Subcutaneous adipose tissue (tissue), 4 donors: Measurements from ENCODE around the gene SLC12A5. TPM values are rescaled to one million over a fixed set of nuclear protein-coding genes. Genes with fewer than 3 reads are reported as not detected.

Experiments
- total RNA-seq, 4 donors: library from RNA; depleted of rRNA; stranded (reverse); fragments of >200 nt; gene quantifications; one replicate each; pipeline ENCODE4 v1.1.0, GENCODE V29; 2016
- TF ChIP-seq, protein P1 (sequence below): fragments of 450-650 bp; IDR thresholded peaks from one replicate; pipeline ENCODE4 v1.5.1; 2016; ENCODE audit warnings: low read depth, mild to moderate bottlenecking, control low read depth, antibody characterized with exemption, moderate library complexity

SLC12A5 gene
- total RNA-seq, 4 donors from 2014 or later = not detected

DNA sequence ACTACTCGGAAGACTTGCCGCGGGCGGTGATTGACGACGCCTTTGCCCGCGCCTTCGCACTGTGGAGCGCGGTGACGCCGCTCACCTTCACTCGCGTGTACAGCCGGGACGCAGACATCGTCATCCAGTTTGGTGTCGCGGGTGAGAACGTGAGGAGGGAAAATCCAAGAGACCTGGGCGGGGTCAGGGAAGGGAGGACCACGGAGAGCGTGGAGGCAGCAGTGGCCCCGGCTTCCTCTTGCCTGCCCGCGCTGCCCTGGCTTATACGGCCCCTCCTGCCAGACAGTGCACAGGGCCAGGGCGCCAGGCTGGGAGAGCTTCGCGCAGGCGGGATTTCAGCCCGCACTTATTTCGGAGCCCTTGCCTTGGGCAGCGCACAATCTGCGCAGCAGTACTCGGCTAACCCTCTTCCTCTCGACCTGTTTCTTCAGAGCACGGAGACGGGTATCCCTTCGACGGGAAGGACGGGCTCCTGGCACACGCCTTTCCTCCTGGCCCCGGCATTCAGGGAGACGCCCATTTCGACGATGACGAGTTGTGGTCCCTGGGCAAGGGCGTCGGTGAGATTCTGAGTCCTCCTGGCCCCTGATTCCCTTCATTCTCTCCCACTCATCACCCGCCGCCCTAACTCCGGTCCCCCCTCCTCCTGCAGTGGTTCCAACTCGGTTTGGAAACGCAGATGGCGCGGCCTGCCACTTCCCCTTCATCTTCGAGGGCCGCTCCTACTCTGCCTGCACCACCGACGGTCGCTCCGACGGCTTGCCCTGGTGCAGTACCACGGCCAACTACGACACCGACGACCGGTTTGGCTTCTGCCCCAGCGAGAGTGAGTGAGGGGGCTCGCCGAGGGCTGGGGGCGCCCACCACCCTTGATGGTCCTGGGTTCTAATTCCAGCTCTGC is 18.3 kb upstream of the SLC12A5 start:
- TF ChIP-seq, protein P1, sequence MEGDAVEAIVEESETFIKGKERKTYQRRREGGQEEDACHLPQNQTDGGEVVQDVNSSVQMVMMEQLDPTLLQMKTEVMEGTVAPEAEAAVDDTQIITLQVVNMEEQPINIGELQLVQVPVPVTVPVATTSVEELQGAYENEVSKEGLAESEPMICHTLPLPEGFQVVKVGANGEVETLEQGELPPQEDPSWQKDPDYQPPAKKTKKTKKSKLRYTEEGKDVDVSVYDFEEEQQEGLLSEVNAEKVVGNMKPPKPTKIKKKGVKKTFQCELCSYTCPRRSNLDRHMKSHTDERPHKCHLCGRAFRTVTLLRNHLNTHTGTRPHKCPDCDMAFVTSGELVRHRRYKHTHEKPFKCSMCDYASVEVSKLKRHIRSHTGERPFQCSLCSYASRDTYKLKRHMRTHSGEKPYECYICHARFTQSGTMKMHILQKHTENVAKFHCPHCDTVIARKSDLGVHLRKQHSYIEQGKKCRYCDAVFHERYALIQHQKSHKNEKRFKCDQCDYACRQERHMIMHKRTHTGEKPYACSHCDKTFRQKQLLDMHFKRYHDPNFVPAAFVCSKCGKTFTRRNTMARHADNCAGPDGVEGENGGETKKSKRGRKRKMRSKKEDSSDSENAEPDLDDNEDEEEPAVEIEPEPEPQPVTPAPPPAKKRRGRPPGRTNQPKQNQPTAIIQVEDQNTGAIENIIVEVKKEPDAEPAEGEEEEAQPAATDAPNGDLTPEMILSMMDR = no peak

DNA sequence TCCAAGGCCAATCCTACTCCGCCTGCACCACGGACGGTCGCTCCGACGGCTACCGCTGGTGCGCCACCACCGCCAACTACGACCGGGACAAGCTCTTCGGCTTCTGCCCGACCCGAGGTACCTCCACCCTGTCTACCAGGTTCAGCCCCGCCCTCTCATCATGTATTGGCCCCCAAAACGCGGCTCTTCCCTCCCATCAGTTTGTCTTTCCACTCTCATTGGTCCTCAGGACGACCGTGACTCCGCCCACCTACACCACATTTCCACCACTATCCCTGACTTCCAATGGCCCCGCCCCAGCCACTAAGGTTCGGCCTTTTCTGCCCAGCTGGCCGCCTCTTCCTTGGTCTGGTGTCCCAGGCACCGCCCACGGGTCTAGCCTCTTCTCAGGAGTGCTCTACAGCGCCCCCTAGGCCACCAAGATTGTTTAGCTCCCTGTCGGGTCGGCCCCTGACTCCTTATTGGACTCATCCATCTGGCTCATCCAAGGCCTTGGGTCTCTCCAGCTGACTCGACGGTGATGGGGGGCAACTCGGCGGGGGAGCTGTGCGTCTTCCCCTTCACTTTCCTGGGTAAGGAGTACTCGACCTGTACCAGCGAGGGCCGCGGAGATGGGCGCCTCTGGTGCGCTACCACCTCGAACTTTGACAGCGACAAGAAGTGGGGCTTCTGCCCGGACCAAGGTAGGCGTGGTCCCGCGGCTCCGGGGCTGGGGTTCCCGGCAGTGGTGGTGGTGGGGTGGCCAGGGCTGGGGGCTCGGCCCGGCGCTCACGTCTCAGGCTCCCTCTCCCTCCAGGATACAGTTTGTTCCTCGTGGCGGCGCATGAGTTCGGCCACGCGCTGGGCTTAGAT is 17.2 kb upstream of the SLC12A5 start:
- TF ChIP-seq, protein P1 = no peak

DNA sequence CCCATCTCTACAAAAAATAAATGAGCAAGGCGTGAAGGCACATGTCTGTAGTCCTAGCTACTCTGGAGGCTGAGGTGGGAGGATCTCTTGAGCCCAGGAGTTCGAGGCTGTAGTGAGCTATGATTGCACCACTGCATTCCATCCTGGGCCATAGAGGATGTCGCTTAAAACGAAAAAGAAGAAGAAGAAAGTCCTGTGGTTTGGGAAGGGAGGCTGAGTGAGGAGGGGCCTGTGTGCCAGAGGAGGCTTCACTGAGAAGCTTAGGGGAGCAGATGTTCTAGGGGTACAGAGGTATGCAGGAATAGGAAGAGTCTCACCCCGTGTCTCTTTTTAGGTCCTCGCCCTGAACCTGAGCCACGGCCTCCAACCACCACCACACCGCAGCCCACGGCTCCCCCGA is 16.1 kb upstream of the SLC12A5 start:
- TF ChIP-seq, protein P1 = no peak

DNA sequence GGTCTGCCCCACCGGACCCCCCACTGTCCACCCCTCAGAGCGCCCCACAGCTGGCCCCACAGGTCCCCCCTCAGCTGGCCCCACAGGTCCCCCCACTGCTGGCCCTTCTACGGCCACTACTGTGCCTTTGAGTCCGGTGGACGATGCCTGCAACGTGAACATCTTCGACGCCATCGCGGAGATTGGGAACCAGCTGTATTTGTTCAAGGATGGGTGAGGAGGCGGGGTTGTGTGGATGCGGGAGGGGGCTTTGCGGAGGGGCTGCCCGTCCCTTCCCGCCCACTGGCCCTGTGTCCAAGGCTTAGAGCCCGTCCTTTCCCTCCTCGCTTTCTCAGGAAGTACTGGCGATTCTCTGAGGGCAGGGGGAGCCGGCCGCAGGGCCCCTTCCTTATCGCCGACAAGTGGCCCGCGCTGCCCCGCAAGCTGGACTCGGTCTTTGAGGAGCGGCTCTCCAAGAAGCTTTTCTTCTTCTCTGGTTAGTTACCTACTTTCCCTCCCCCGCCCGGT is 15.6 kb upstream of the SLC12A5 start:
- TF ChIP-seq, protein P1 = no peak

DNA sequence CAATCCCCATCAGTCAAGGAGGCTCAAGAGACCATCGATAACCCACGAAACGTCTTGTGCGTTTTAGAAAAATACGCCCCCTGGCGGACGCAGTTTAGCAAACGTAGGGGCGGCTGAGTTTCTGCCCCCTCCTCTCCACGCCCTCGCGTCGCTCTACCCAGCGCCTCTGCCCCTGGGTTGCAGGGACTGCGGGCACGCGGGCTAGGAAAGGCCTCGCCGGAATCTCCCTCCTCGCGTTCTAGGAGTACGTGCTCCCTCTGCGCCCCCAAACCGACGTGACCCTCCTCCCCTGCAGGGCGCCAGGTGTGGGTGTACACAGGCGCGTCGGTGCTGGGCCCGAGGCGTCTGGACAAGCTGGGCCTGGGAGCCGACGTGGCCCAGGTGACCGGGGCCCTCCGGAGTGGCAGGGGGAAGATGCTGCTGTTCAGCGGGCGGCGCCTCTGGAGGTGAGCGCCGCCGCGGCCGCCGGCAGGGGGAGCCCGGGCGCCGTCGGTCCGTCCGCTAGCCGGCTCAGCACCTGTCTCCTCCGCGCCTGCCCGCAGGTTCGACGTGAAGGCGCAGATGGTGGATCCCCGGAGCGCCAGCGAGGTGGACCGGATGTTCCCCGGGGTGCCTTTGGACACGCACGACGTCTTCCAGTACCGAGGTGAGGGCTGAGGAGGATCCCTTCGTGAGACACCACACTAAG is 15.0 kb upstream of the SLC12A5 start:
- TF ChIP-seq, protein P1 = no peak

DNA sequence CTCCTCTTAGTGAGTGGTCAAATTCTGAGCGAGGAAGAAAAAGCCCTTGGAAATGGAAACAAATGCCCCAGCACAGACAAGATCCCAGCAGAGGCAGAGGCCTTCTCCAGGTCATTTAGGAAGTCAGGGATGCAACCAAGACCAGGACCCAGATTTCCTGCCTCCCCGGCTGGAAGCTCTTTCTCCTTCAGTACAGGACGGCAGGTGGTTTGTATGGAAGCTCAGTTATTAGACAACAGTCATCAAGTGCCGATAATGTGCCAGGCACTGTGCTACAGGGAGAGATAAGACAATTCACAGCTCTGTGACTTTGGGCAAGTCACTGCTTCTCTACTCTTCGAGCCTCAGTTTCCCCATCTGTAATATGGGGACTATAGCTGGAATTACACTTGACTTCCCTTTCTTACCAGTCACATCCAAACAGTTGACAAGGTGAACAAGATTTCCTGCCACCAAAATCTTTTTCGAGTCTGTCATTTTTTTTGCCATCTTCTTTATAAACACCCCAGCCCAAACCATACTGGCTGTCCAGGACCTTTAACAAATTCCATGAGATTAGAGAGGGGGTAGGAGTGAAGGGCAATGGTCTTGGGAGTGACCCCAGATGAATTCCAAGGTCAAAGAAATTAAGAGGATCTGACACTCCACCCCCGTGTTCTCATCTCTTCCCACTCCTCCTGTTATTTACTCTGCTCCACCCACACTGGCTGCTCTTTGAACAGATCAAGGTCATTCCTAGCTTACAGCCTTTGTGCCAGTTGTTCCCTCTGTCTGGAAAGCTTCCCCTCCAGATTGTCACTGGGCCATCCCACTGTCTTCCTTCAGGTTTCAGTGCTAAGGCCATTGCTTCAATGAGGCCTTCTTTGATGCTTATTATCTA is 14.3 kb upstream of the SLC12A5 start:
- TF ChIP-seq, protein P1 = no peak
